ENCODE results near the gene SPN.
A peak's percentile ranks its signal among the peaks of the same experiment; 100 is the strongest.
"Not testable (repeated sequence)": the region's sequence is repeated elsewhere in the genome, so short reads cannot be mapped to it uniquely, and the experiment has no call there.

The SPN gene

DNA sequence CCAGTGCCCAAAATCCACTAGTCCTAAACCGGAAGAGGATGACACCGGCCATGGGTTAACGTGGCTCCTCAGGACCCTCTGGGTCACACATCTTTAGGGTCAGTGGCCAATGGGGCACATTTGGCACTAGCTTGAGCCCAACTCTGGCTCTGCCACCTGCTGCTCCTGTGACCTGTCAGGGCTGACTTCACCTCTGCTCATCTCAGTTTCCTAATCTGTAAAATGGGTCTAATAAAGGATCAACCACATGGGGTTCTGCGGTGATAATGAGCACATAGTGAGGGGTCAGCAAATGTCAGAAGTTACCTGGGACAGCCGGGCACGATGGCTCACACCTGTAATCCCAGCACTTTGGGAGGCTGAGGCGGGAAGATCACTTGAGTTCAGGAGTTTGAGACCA lies 34.3 kb downstream of the SPN start:
- Mint-ChIP-seq H3K27ac (no peak overlapping the region), H3K9me3 (peaks cover 4% of the 10 kb centered on the region), H3K4me3 (no peak overlapping the region)

DNA sequence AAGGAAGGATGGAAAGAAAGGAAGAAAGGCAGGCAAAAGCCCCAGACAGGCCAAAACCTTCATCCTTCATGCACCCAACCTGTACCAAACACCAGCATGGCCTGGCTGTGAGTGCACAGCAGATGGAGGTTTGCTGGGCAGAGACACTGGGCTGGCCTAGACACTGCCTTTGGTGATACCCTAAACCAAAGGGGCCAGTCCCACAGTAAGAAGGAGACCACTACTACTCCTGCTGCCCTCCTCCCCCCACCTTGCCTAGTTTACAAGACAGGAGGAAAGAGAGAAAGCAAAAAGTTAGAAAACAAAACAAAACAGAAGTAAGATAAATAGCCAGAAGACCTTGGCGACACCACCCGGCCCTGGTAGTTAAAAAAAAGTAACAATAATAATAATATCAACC lies 35.0 kb downstream of the SPN start:
- peaks cover 4% of the 10 kb centered on the region for H3K9me3 Mint-ChIP-seq
- no peak for DNase-seq (ENCODE audit: low spot score)
- H3K27me3 Mint-ChIP-seq (ENCODE audit: low read depth) = no peaks in the 10 kb centered on the region
- H3K4me1 Mint-ChIP-seq (ENCODE audit: low read depth) = peaks cover 29% of the 10 kb centered on the region
- no peak overlapping the region for H3K4me3 Mint-ChIP-seq
- no peak overlapping the region for H3K27ac Mint-ChIP-seq
- peaks cover 7% of the 10 kb centered on the region for H3K36me3 Mint-ChIP-seq (ENCODE audit: low read depth)

More for the DNA sequence above, 34.3 kb downstream of the SPN start:
- H3K4me1 Mint-ChIP-seq (ENCODE audit: low read depth) = peaks cover 22% of the 10 kb centered on the region
- H3K27me3 Mint-ChIP-seq (ENCODE audit: low read depth) = no peaks in the 10 kb centered on the region
- H3K36me3 Mint-ChIP-seq (ENCODE audit: low read depth) = peaks cover 7% of the 10 kb centered on the region
- DNase-seq (ENCODE audit: low spot score) = no peak

DNA sequence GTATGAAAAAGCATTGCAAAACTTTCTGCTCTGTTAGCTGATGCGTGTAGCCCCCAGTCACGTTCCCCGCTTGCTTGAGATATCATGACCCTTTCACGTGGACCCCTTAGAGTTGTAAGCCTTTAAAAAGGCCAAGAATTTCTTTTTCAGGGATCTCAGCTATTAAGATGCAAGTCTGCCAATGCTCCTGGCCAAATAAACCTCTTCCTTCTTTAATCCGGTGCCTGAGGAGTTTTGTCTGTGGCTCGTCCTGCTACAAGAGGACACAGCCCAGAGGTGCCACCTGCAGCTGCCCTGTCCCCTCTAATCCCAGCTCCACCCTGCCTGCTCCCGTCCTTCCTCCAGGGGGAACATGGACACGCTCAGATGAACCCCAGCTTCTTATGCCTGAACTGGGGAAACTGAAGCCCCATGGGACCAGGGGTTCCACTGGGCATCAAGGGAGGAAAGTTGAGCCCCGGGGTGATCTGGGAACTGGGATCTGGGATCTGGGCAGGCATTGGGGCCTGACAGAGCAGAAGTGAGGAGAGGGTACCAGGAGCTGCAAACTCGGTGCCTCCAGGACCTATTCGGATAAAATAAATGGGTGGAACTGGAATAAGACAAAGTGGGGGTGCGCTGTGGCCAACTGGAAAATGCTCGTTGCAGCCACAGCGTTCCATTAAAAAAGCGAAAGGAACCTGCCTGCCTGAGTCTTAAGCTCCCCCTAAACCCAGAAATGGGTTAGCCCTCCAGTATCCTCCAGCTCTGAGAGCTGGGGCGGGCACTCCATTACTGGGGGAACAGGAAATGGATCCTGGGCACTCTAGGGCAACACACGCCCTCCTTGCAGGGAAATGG lies 35.7 kb downstream of the SPN start:
- Mint-ChIP-seq H3K36me3 (ENCODE audit: low read depth) (peaks cover 7% of the 10 kb centered on the region), H3K27ac (no peak overlapping the region), H3K27me3 (ENCODE audit: low read depth) (no peaks in the 10 kb centered on the region), H3K9me3 (peaks cover 4% of the 10 kb centered on the region), H3K4me1 (ENCODE audit: low read depth) (peaks cover 31% of the 10 kb centered on the region), H3K4me3 (no peak overlapping the region)
- no peak for DNase-seq (ENCODE audit: low spot score)

DNA sequence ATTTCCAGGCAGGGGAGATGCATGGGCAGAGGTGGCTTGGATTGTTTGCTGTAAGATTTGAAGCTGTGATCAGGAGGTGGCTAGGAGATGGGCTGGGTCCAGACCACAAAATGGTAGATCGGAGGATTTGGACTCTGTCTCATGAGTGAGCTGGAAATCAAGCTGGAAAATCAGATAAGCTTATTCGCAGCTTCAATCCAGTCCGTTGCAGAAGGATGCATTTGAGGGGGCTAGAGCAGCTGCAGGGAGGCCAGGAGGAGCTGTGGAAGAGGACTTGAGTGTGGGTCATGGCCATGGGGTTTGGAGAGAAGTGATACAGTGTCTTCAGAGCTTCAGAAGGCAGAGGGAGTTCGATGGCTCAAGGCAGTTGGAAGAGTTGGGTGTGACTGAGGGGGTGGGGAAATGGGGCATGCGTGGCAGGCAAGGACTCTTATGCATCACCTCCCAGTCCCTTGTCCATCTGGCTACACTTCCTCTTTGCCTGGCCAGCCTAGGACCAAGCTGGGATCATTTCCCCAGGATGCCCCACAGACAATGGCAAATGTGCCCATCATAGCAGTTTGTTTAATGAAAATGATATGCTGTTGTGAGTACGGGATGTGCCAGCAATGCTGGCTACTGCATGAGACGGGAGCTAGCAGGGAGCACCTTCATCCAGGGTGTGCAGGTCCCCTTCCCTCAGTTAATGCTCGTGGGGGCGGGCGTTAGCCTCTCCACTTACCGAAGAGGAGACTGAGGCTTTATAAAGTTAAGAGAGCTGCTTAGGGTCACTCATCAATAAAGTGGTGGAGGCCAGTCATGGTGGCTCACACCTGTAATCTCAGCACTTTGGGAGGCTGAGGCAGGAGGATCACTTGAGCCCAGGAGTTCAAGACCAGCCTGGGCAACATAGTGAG lies 36.5 kb downstream of the SPN start:
- Mint-ChIP-seq H3K36me3 (ENCODE audit: low read depth) (peaks cover 7% of the 10 kb centered on the region), H3K4me3 (no peak overlapping the region), H3K27me3 (ENCODE audit: low read depth) (no peaks in the 10 kb centered on the region), H3K9me3 (peaks cover 4% of the 10 kb centered on the region), H3K27ac (no peak overlapping the region), H3K4me1 (ENCODE audit: low read depth) (peaks cover 31% of the 10 kb centered on the region)
- no peak for DNase-seq (ENCODE audit: low spot score)

DNA sequence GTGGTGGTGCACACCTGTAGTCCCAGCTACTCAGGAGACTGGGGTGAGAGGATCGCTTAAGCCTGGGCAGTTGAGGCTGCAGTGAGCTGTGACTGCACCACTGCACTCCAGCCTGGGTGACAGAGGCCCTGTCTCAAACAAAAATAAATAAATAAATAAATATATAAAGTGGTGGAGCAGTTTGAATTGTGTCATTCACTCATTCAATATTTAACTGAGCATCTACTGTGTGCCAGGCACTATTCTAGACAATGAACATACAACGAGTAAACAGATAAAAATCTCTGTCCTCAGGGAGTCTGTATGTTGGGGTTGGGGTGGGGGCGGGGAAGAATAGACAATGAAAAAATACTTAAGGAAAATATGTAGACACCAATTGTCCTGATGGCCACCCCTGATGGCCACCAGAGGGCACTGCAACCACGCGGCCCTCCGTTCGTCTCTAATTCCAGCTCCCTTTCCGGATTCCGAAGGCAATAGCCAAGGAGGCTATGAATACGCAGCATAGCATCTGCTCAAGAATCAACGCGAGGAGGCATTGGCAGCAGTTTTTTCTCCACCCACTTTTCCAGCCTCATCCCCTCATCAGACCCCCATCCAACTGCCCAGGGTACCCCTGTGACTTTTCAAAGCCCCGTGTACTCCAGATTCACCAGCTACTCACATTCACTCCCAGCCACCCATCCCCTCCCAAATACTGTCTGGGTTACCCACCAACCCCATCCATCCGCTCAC lies 37.4 kb downstream of the SPN start:
- peak overlapping the region; percentile 85 for H3K27ac Mint-ChIP-seq
- DNase-seq (ENCODE audit: low spot score) = peak; percentile 67
- no peaks in the 10 kb centered on the region for H3K27me3 Mint-ChIP-seq (ENCODE audit: low read depth)
- H3K36me3 Mint-ChIP-seq (ENCODE audit: low read depth) = peaks cover 7% of the 10 kb centered on the region
- peaks cover 4% of the 10 kb centered on the region for H3K9me3 Mint-ChIP-seq
- peaks cover 31% of the 10 kb centered on the region for H3K4me1 Mint-ChIP-seq (ENCODE audit: low read depth)
- peak overlapping the region; percentile 69 for H3K4me3 Mint-ChIP-seq

DNA sequence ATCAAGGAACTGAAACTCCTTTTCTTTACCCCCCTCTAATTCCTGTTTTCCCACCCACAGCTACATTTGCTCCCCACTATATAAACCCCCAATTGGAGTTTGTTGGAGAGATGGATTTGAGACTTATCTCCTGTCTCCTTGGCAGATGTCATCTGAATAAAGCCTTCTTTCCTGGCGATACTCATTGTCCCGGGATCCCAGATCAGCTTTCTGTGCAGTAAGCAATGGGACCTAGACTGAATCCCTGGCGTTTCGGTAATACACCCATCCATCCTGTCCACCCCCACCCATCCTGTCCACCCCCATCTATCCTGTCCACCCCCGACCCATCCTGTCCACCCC lies 38.1 kb downstream of the SPN start:
- Mint-ChIP-seq H3K4me3 (peak overlapping the region; percentile 86), H3K27ac (peak overlapping the region; percentile 96), H3K36me3 (ENCODE audit: low read depth) (peaks cover 5% of the 10 kb centered on the region), H3K9me3 (peaks cover 4% of the 10 kb centered on the region), H3K27me3 (ENCODE audit: low read depth) (no peaks in the 10 kb centered on the region), H3K4me1 (ENCODE audit: low read depth) (peaks cover 31% of the 10 kb centered on the region)
- DNase-seq (ENCODE audit: low spot score) = no peak

DNA sequence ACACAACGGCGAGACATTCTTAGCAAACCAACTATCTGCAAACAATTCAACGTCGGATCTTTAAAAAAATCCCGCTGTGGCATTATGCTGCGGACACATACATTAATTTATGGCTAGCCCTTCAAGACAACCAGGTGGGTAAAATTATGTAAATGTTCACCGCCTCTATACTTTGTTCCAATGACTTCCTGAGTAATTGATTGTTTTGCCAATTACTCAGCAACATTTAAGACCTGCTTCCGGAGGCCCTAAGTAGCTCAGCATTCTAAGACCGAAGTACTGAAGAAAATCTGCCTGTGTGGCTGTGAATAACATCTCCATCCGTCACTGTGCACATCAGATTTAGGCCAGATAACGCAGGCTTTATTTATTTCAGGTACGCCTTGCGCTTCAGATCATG lies 39.2 kb downstream of the SPN start:
- Mint-ChIP-seq H3K4me3 (peak overlapping the region; percentile 86), H3K36me3 (ENCODE audit: low read depth) (peaks cover 5% of the 10 kb centered on the region), H3K4me1 (ENCODE audit: low read depth) (peaks cover 31% of the 10 kb centered on the region), H3K9me3 (peaks cover 4% of the 10 kb centered on the region), H3K27me3 (ENCODE audit: low read depth) (no peaks in the 10 kb centered on the region), H3K27ac (peak overlapping the region; percentile 96)
- no peak for DNase-seq (ENCODE audit: low spot score)

DNA sequence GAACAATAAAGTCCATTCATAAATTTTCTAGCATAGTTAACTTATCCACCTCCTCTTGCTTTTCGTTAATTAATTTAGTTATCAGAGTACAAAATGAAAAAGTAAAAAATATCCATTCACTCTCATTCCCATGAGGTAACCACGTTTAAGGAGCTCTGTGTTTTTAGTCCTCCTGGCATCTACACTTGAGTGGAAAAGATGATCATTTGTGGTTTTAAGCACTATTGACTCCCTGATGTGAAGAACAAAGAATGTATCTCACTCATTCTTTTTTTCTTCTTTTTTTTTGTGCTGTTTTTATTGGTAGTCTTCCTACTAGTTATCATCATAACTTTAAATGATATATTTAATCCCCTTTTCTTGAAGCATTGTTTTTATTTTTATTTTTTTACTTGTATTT lies 42.0 kb downstream of the SPN start:
- no peak overlapping the region for H3K4me3 Mint-ChIP-seq
- H3K36me3 Mint-ChIP-seq (ENCODE audit: low read depth) = peaks cover 3% of the 10 kb centered on the region
- H3K4me1 Mint-ChIP-seq (ENCODE audit: low read depth) = peaks cover 33% of the 10 kb centered on the region
- H3K27me3 Mint-ChIP-seq (ENCODE audit: low read depth) = no peaks in the 10 kb centered on the region
- H3K9me3 Mint-ChIP-seq = peaks cover 4% of the 10 kb centered on the region
- H3K27ac Mint-ChIP-seq = no peak overlapping the region
- DNase-seq (ENCODE audit: low spot score) = no peak

DNA sequence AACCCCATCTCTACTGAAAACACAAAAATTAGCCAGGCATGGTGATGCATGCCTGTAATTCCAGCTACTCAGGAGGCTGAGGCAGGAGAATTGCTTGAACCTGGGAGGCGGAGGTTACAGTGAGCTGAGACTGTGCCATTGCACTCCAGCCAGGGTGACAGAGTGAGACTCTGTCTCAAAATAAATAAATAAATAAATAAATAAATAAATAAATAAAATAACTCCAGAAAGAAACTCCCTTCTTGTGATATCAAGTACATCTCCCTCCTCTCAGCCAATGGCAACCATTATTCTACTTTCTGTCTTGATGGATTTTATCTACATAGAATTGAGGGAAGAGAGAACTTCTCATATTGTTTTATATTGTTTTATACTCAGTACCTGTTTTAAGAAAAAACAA lies 44.1 kb downstream of the SPN start:
- not testable (repeated sequence) for H3K27me3 Mint-ChIP-seq (ENCODE audit: low read depth); DNase-seq (ENCODE audit: low spot score); H3K4me3 Mint-ChIP-seq; H3K9me3 Mint-ChIP-seq; H3K36me3 Mint-ChIP-seq (ENCODE audit: low read depth); H3K27ac Mint-ChIP-seq
- peaks cover 22% of the 10 kb centered on the region for H3K4me1 Mint-ChIP-seq (ENCODE audit: low read depth)

DNA sequence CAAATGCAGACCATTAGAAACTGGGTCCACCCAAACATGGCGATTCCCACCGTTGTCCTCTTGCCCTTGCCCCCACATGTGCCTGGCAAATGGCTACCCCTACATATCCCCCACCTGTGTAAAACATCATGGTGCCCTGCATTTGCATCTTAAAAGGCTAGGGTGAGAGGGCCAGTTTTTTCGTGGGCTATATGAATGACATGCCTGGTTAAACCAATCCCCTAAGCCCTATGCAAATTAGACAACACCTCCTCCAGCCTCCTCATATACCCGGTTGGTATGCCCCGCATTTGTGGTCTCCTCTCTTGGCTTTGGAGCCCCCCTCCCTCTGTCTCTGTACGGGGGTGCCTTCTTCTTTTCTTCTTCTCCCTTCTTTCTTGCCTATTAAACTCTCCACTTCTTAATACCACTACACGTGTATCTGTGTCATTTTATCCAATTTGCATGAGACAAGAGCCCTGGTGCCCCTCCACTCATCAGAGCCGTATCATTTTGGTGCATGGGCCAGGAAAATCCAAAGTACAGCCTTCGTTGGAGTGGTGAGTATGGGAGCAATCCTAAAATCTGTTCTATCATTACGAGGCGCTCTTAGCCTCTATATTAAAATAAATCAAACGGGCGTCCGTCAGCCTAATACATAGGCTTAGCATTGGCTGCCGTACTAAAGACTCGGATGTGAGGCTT lies 46.0 kb downstream of the SPN start:
- Mint-ChIP-seq H3K4me1 (ENCODE audit: low read depth) (peaks cover 11% of the 10 kb centered on the region), H3K4me3 (no peak overlapping the region), H3K9me3 (no peaks in the 10 kb centered on the region), H3K27ac (no peak overlapping the region), H3K36me3 (ENCODE audit: low read depth) (no peaks in the 10 kb centered on the region), H3K27me3 (ENCODE audit: low read depth) (peaks cover 3% of the 10 kb centered on the region)
- DNase-seq (ENCODE audit: low spot score) = no peak

DNA sequence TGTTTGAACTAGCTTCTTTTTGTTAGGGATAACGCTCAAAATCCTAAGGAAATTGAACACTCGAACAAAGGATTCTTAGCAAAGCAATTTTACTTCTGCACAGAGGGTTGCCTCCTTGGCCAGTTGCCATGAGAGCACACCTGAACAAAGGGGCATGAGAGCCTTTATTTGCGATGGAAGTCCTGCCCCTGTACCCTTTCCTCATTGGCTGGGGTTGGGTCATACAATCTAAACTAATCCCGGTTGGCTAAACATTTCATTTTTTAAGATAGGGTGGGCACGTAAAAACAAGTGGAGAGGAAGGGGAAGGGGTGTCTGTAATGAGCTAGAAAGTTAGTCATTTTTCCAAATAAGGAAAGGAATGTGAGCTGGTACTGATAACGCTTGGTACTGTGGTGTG lies 46.6 kb downstream of the SPN start:
- DNase-seq (ENCODE audit: low spot score); H3K27ac Mint-ChIP-seq; H3K4me3 Mint-ChIP-seq; H3K27me3 Mint-ChIP-seq (ENCODE audit: low read depth); H3K9me3 Mint-ChIP-seq; H3K36me3 Mint-ChIP-seq (ENCODE audit: low read depth): not testable (repeated sequence)
- H3K4me1 Mint-ChIP-seq (ENCODE audit: low read depth) = peaks cover 11% of the 10 kb centered on the region

DNA sequence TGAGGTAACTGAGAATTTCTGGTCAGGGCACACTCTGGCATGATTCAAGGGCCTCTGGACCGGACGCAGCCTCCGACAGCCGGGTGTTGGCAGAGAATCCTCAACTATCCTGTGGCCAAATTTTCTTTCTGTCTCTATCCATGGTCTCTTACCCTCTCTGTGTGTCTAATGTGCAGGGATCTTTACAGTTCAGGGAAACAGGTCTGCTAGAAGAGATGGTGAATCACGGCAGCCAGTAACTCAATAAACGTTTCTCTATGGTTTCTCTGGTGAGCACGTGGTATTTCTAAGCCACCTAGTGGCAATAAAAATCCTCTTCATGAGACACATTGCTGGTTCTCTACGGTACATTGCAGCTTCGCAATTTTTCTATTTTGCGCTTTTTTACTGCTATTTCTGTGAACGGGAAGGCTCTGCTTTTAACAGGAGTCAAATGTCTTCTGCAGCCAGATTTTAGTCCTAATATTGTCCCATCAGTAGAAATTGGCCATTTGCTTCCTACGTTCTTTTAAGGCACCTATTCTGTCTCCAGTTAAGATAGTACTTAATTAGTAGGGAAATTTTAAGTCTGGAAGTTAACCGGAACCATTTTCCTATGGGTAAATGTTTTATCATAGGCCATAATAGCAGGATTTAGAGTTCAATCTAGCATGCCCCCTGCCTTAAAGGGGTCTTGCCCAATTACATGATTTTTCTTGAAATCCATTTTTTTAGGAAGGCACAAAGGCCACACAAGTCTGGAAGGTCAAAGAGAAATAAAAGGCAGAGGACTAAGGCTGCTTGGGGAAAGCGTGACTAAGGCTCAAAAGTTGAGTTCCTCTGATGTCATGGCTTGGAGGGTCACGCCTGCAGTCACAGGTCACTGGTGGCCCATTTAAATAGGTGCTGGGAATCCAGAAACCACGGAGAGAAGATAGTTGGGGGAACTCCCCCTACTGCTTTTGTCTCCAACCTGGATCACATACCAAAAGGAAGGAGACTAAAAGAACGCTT lies 47.5 kb downstream of the SPN start:
- Mint-ChIP-seq H3K36me3 (ENCODE audit: low read depth) (no peaks in the 10 kb centered on the region), H3K4me1 (ENCODE audit: low read depth) (peaks cover 11% of the 10 kb centered on the region), H3K27ac (no peak overlapping the region), H3K4me3 (no peak overlapping the region), H3K27me3 (ENCODE audit: low read depth) (peaks cover 9% of the 10 kb centered on the region), H3K9me3 (no peaks in the 10 kb centered on the region)
- DNase-seq (ENCODE audit: low spot score) = peak; percentile 42
